Measurements from ENCODE around the gene GRID1. TPM values are rescaled to one million over a fixed set of nuclear protein-coding genes. Genes with fewer than 3 reads are reported as not detected.
A peak's percentile ranks its signal among the peaks of the same experiment; 100 is the strongest.

Gene GRID1
- total RNA-seq, 1 experiment from 2014 or later, result 0.37 TPM

- no peak for TF ChIP-seq FOXK1 (CRISPR knock-in tag; IDR thresholded peaks at IDR 0.05)
- no peak for TF ChIP-seq KAT7 (CRISPR knock-in tag; IDR thresholded peaks at IDR 0.05; ENCODE audit: borderline replicate concordance)
- TF ChIP-seq ZNF121 (CRISPR knock-in tag; IDR thresholded peaks at IDR 0.05), result no peak
- TF ChIP-seq GABPB1 (CRISPR knock-in tag; IDR thresholded peaks at IDR 0.05), result no peak
- TF ChIP-seq, protein P1, sequence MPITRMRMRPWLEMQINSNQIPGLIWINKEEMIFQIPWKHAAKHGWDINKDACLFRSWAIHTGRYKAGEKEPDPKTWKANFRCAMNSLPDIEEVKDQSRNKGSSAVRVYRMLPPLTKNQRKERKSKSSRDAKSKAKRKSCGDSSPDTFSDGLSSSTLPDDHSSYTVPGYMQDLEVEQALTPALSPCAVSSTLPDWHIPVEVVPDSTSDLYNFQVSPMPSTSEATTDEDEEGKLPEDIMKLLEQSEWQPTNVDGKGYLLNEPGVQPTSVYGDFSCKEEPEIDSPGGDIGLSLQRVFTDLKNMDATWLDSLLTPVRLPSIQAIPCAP (CRISPR knock-in tag; IDR thresholded peaks at IDR 0.05), result no peak
- no peak for TF ChIP-seq GRHL2 (CRISPR knock-in tag; IDR thresholded peaks at IDR 0.05; ENCODE audit: insufficient replicate concordance, severe bottlenecking)
- TF ChIP-seq FOXP1 (CRISPR knock-in tag; IDR thresholded peaks at IDR 0.05; ENCODE audit: borderline replicate concordance), result no peak
Measured at GRCh38 chr10:86401588-86402282, 35.1 kb upstream of the GRID1 start (continued).

DNA sequence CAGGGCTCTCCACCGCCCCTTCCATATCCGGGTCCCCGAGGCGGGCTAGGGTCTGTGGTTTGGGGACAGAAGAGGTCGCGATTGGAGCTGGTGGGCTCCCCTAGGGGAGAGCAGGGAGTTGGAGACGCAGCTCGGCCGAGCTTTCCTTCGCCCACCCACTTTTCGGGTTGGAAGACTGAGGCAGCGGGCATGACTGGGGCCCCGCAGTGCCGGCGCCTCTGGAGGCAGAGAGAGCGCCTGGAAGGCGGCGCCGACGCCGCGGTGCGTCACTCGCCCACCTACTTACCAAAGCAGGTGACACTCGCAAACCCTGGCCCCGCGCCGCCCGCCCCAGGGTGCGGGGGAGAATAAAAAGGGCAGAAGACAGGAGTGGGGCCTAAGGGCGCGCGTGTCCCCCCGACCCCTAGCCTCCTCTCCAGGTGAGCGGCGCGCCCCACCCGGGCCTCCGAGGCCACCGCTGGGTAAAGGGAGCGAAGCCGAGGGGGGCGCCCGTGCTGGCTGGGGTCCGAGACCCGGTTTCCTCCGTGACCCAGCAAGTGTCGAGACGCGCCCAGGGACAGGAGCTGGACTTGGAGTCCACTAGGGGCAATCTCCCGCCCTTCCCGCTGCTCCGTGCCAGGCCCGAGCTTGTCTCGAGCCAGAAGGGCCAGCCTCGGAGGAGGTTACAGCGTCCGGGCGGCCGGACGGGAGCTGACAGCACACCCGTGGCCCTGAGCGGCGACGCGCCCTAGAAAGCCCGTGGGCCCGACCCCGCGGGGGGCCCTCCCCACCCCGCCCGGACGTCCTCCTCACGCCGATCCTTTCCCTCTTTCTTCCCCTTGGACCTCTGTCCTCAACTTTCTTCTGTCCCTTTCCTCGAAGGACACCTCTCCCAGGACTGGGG lies 34.4 kb upstream of the GRID1 start:
- POLR2A ChIA-PET, result interaction anchor here (0.5 to 2.8 kb wide), 3 partner anchors 11 to 468 kb away, joined by 3 to 20 read pairs (median 3); no protein-coding TSS in a partner anchor
- no peaks in the 10 kb centered on the region for H3K36me3 Mint-ChIP-seq
- H3K9me3 Mint-ChIP-seq, result peaks cover 8% of the 10 kb centered on the region; the same call in 1 of the 2 replicates
- TF ChIP-seq, protein P2, sequence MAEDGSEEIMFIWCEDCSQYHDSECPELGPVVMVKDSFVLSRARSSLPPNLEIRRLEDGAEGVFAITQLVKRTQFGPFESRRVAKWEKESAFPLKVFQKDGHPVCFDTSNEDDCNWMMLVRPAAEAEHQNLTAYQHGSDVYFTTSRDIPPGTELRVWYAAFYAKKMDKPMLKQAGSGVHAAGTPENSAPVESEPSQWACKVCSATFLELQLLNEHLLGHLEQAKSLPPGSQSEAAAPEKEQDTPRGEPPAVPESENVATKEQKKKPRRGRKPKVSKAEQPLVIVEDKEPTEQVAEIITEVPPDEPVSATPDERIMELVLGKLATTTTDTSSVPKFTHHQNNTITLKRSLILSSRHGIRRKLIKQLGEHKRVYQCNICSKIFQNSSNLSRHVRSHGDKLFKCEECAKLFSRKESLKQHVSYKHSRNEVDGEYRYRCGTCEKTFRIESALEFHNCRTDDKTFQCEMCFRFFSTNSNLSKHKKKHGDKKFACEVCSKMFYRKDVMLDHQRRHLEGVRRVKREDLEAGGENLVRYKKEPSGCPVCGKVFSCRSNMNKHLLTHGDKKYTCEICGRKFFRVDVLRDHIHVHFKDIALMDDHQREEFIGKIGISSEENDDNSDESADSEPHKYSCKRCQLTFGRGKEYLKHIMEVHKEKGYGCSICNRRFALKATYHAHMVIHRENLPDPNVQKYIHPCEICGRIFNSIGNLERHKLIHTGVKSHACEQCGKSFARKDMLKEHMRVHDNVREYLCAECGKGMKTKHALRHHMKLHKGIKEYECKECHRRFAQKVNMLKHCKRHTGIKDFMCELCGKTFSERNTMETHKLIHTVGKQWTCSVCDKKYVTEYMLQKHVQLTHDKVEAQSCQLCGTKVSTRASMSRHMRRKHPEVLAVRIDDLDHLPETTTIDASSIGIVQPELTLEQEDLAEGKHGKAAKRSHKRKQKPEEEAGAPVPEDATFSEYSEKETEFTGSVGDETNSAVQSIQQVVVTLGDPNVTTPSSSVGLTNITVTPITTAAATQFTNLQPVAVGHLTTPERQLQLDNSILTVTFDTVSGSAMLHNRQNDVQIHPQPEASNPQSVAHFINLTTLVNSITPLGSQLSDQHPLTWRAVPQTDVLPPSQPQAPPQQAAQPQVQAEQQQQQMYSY (CRISPR knock-in tag; IDR thresholded peaks at IDR 0.05), result peak; percentile 66; the same call in 1 of the 2 replicates
- TF ChIP-seq ZNF423 (CRISPR knock-in tag; IDR thresholded peaks at IDR 0.05) (peak; percentile 19; the same call in 1 of the 2 replicates), ESRRA (CRISPR knock-in tag; IDR thresholded peaks at IDR 0.05; ENCODE audit: borderline replicate concordance) (no peak), GTF2I (CRISPR knock-in tag; conservative IDR thresholded peaks at IDR 0.05) (peak; percentile 97), ZNF671 (CRISPR knock-in tag; IDR thresholded peaks at IDR 0.05) (no peak)
- H3K27ac Mint-ChIP-seq, result no peak overlapping the region
- peak overlapping the region; percentile 71 for H3K4me3 Mint-ChIP-seq
- peak; percentile 50 for DNase-seq (ENCODE audit: low spot score)
- CTCF ChIA-PET, result interaction anchor here (0.5 to 5.1 kb wide), 37 partner anchors 10 to 498 kb away, joined by 3 to 75 read pairs (median 5); partner anchors contain the start of genes GRID1 and WAPL
- peaks cover 23% of the 10 kb centered on the region for H3K4me1 Mint-ChIP-seq
- peaks cover 70% of the 10 kb centered on the region for H3K27me3 Mint-ChIP-seq (ENCODE audit: low read depth)
- no peak for ATAC-seq

DNA sequence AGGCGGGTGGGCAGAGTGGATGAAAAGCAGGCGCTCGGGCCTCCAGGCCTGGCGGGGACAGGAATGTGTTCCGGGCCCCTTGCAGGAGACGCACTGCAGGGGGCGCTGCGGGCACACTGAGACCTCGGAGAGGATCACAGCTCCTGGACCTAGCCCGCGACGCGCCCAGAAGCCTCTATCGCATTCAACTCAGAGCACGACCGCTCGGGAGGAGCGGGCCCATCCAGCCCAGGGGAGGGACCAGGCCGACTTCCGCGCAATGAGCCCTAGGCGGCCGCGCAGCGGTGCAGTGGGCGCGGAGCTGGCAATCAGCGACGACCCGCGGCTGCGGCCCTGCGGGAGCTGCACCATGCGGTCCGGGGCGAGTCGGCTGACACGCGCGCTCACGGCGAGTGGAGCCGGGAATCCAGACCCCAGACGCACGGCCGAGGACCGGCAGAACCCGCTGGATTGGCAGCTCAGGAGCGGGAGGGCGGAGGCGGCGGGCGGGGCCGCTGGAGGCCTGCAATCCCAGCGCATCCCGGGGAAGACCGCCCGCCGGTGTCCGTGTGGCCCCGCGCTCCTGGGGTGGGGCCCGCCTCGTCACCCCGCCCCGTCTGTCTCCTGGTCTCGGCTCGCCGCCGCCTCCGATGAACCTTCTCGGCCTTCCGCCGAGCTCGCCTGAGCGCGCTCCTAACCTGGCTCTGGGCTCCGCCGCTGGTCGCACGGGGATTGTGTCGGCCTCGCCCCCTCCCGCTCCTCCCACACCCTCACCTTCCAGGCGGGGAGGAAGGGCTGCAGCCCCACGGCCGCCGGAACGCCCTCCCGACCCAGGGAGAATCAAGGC lies 33.5 kb upstream of the GRID1 start:
- Mint-ChIP-seq H3K9me3 (peaks cover 3% of the 10 kb centered on the region; the same call in 1 of the 2 replicates), H3K36me3 (no peaks in the 10 kb centered on the region), H3K27me3 (ENCODE audit: low read depth) (peaks cover 70% of the 10 kb centered on the region), H3K4me3 (peak overlapping the region; percentile 71), H3K27ac (no peak overlapping the region), H3K4me1 (peaks cover 23% of the 10 kb centered on the region)
- ATAC-seq, result peak; percentile 94
- ChIA-PET CTCF (interaction anchor here (0.6 to 5.1 kb wide), 45 partner anchors 10 to 561 kb away, joined by 3 to 75 read pairs (median 5); partner anchors contain the start of genes GRID1 and WAPL), POLR2A (interaction anchor here (0.9 to 2.8 kb wide), 2 partner anchors 10 to 136 kb away, joined by 3 to 20 read pairs; no protein-coding TSS in a partner anchor)
- peak; percentile 98 for DNase-seq (ENCODE audit: low spot score)
- TF ChIP-seq TEAD4 (CRISPR knock-in tag; IDR thresholded peaks at IDR 0.05), result no peak
- TF ChIP-seq, protein P3, sequence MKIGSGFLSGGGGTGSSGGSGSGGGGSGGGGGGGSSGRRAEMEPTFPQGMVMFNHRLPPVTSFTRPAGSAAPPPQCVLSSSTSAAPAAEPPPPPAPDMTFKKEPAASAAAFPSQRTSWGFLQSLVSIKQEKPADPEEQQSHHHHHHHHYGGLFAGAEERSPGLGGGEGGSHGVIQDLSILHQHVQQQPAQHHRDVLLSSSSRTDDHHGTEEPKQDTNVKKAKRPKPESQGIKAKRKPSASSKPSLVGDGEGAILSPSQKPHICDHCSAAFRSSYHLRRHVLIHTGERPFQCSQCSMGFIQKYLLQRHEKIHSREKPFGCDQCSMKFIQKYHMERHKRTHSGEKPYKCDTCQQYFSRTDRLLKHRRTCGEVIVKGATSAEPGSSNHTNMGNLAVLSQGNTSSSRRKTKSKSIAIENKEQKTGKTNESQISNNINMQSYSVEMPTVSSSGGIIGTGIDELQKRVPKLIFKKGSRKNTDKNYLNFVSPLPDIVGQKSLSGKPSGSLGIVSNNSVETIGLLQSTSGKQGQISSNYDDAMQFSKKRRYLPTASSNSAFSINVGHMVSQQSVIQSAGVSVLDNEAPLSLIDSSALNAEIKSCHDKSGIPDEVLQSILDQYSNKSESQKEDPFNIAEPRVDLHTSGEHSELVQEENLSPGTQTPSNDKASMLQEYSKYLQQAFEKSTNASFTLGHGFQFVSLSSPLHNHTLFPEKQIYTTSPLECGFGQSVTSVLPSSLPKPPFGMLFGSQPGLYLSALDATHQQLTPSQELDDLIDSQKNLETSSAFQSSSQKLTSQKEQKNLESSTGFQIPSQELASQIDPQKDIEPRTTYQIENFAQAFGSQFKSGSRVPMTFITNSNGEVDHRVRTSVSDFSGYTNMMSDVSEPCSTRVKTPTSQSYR (CRISPR knock-in tag; IDR thresholded peaks at IDR 0.05), result no peak
- peak; percentile 71 for TF ChIP-seq CTCF (IDR thresholded peaks at IDR 0.05)
- TF ChIP-seq, protein P4, sequence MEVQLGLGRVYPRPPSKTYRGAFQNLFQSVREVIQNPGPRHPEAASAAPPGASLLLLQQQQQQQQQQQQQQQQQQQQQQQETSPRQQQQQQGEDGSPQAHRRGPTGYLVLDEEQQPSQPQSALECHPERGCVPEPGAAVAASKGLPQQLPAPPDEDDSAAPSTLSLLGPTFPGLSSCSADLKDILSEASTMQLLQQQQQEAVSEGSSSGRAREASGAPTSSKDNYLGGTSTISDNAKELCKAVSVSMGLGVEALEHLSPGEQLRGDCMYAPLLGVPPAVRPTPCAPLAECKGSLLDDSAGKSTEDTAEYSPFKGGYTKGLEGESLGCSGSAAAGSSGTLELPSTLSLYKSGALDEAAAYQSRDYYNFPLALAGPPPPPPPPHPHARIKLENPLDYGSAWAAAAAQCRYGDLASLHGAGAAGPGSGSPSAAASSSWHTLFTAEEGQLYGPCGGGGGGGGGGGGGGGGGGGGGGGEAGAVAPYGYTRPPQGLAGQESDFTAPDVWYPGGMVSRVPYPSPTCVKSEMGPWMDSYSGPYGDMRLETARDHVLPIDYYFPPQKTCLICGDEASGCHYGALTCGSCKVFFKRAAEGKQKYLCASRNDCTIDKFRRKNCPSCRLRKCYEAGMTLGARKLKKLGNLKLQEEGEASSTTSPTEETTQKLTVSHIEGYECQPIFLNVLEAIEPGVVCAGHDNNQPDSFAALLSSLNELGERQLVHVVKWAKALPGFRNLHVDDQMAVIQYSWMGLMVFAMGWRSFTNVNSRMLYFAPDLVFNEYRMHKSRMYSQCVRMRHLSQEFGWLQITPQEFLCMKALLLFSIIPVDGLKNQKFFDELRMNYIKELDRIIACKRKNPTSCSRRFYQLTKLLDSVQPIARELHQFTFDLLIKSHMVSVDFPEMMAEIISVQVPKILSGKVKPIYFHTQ (CRISPR knock-in tag; IDR thresholded peaks at IDR 0.05), result no peak
- TF ChIP-seq TEAD1 (CRISPR knock-in tag; IDR thresholded peaks at IDR 0.05), result 0 out of 2 replicates have a peak, but pooled peaks have one; percentile 8

Measured in WTC11 (cell line).